PC-3 (cell line): ENCODE results near the gene ECEL1. TPM values are rescaled to one million over a fixed set of nuclear protein-coding genes. Genes with fewer than 3 reads are reported as not detected.

Experiments used
- ATAC-seq: fragments of 200-7000 bp; cut with Tn5 transposase; 2 replicates; pipeline ENCODE4 v1.9.1; 2020; ENCODE audit warnings: mild to moderate bottlenecking, moderate library complexity
- BruUV-seq: library from RNA; stranded (reverse); fragments of 400-500 nt; replicated peaks from 2 replicates; lab custom pipeline; 2021; lab: Mats Ljungman, UMichigan
- CTCF ChIA-PET: fragments of 300-600 bp; sonication (Branson Sonifier 250); formaldehyde crosslinking; loops from one replicate; lab custom pipeline; 2022; ENCODE audit warnings: antibody characterized with exemption; lab: Charles Lee
- POLR2A ChIA-PET: fragments of 300-600 bp; sonication (Branson Sonifier 250); formaldehyde crosslinking; loops from one replicate; lab custom pipeline; 2022; ENCODE audit warnings: antibody characterized with exemption; ENCODE audit not compliant: unreplicated experiment; lab: Charles Lee
- DNase-seq: peaks from one replicate; pipeline ENCODE4 v3.0.0-alpha.2; 2015
- H2AFZ ChIP-seq: fragments of 300-600 bp; sonication (generic); 2 replicates; pipeline ENCODE4 v1.6.0; 2016; ENCODE audit warnings: antibody characterized with exemption, low read length
- H3F3A ChIP-seq: fragments of 300-600 bp; sonication (generic); one replicate; pipeline ENCODE4 v1.6.0; 2017; ENCODE audit warnings: antibody characterized with exemption, low read length, control low read depth, mild to moderate bottlenecking; ENCODE audit not compliant: unreplicated experiment
- H3K27ac ChIP-seq: fragments of 300-600 bp; sonication (generic); 2 replicates; pipeline ENCODE4 v1.5.1; 2016; ENCODE audit warnings: mild to moderate bottlenecking, low read length
- H3K27me3 ChIP-seq: fragments of 300-600 bp; sonication (generic); 2 replicates; pipeline ENCODE4 v1.6.1; 2016; ENCODE audit warnings: low read length, mixed read lengths
- H3K36me3 ChIP-seq: fragments of 300-600 bp; sonication (generic); 2 replicates; pipeline ENCODE4 v1.6.1; 2016; ENCODE audit warnings: low read depth, mixed run types, low read length, mixed read lengths
- H3K4me1 ChIP-seq: fragments of 300-600 bp; sonication (generic); 2 replicates; pipeline ENCODE4 v1.5.1; 2016; ENCODE audit warnings: low read length; ENCODE audit not compliant: insufficient read depth
- H3K4me2 ChIP-seq: fragments of 300-600 bp; sonication (generic); 2 replicates; pipeline ENCODE4 v1.6.0; 2016; ENCODE audit warnings: low read length
- H3K4me3 ChIP-seq: fragments of 300-600 bp; sonication (generic); 2 replicates; pipeline ENCODE4 v1.5.1; 2016; ENCODE audit warnings: mild to moderate bottlenecking, low read length, mixed read lengths
- H3K79me2 ChIP-seq: fragments of 300-600 bp; sonication (generic); 2 replicates; pipeline ENCODE4 v1.6.1; 2017; ENCODE audit warnings: low read length, mixed read lengths
- H3K9ac ChIP-seq: fragments of 300-600 bp; sonication (generic); 2 replicates; pipeline ENCODE4 v1.6.0; 2016; ENCODE audit warnings: mild to moderate bottlenecking, low read length
- H3K9me2 ChIP-seq: fragments of 300-600 bp; sonication (generic); replicated peaks from 2 replicates; pipeline ENCODE4 v1.6.1; 2016; ENCODE audit warnings: mixed run types, low read length, mixed read lengths
- H3K9me3 ChIP-seq: fragments of 300-600 bp; sonication (generic); 2 replicates; pipeline ENCODE4 v1.6.1; 2016; ENCODE audit warnings: low read length, mixed read lengths
- H4K20me1 ChIP-seq: fragments of 300-600 bp; sonication (generic); 2 replicates; pipeline ENCODE4 v1.6.1; 2016; ENCODE audit warnings: low read length, mixed read lengths
- CTCF ChIP-seq: fragments of 300-600 bp; sonication (generic); conservative IDR thresholded peaks from 2 replicates; pipeline ENCODE4 v1.5.1; 2017; ENCODE audit warnings: antibody characterized with exemption, low read depth, mild to moderate bottlenecking, low read length
- EZH2 ChIP-seq: fragments of 300-600 bp; sonication (generic); IDR thresholded peaks from one replicate; pipeline ENCODE4 v1.6.1; 2017; ENCODE audit warnings: antibody characterized with exemption, mild to moderate bottlenecking, low read length; ENCODE audit not compliant: unreplicated experiment
- EZH2phosphoT487 ChIP-seq: fragments of 300-600 bp; sonication (generic); IDR thresholded peaks from 2 replicates; pipeline ENCODE4 v1.6.1; 2018; ENCODE audit warnings: mild to moderate bottlenecking, antibody characterized with exemption, low read length, borderline replicate concordance
- intact Hi-C: fragments of 100-400 bp; cut with micrococcal nuclease; formaldehyde crosslinking; loops from 2 replicates; pipeline ENCODE4 v1.9.0; 2023
- total RNA-seq: library from RNA; depleted of rRNA; stranded (reverse); fragments of >200 nt; gene quantifications from 2 replicates; pipeline ENCODE4 v1.2.3, GENCODE V29; 2014

The ECEL1 gene
- total RNA-seq, 1 experiment from 2014 or later: not detected

- no peak for ATAC-seq
- CTCF ChIA-PET: no interaction called here
Observed at GRCh38 chr2:232494542-232494941, 6.9 kb upstream of the ECEL1 start.

GRCh38 chr2:232493701-232494474 is 6.3 kb upstream of the ECEL1 start:
- POLR2A ChIA-PET: no interaction called here
- ATAC-seq (no peak), DNase-seq (no peak)
- BruUV-seq: no TSS peak
- Histone ChIP-seq H3K27ac (no peak overlapping the region), H3F3A (no peaks in the 10 kb centered on the region), H3K27me3 (no peaks in the 10 kb centered on the region), H3K4me3 (no peak overlapping the region), H3K4me2 (no peak overlapping the region), H3K9ac (no peak overlapping the region), H3K4me1 (no peaks in the 10 kb centered on the region), H3K36me3 (no peaks in the 10 kb centered on the region), H2AFZ (no peak overlapping the region), H3K9me3 (no peaks in the 10 kb centered on the region), H4K20me1 (no peaks in the 10 kb centered on the region), H3K9me2 (no peaks in the 10 kb centered on the region), H3K79me2 (no peaks in the 10 kb centered on the region)
- intact Hi-C loops: no loop called here
- CTCF ChIA-PET: no interaction called here
- TF ChIP-seq CTCF (no peak), EZH2phosphoT487 (no peak), EZH2 (no peak)

More at GRCh38 chr2:232494542-232494941, 6.9 kb upstream of the ECEL1 start:
- no peaks in the 10 kb centered on the region for H3K27me3 ChIP-seq
- POLR2A ChIA-PET: no interaction called here
- intact Hi-C loops: no loop called here
- BruUV-seq: no TSS peak
- no peak overlapping the region for H3K4me2 ChIP-seq
- H3K4me1 ChIP-seq: no peaks in the 10 kb centered on the region
- H3K9me2 ChIP-seq: no peaks in the 10 kb centered on the region
- no peak for DNase-seq
- no peaks in the 10 kb centered on the region for H3K9me3 ChIP-seq
- no peaks in the 10 kb centered on the region for H3K79me2 ChIP-seq
- H2AFZ ChIP-seq: no peak overlapping the region
- H3K36me3 ChIP-seq: no peaks in the 10 kb centered on the region
- no peak overlapping the region for H3K9ac ChIP-seq
- H3F3A ChIP-seq: no peaks in the 10 kb centered on the region
- H3K4me3 ChIP-seq: no peak overlapping the region
- no peaks in the 10 kb centered on the region for H4K20me1 ChIP-seq
- H3K27ac ChIP-seq: no peak overlapping the region
- TF ChIP-seq EZH2 (no peak), EZH2phosphoT487 (no peak), CTCF (no peak)

GRCh38 chr2:232492963-232493700 is 5.5 kb upstream of the ECEL1 start:
- CTCF ChIA-PET: no interaction called here
- POLR2A ChIA-PET: no interaction called here

More at GRCh38 chr2:232492963-232493700, 5.5 kb upstream of the ECEL1 start:
- no peak overlapping the region for H3K9ac ChIP-seq
- H3K9me3 ChIP-seq: no peaks in the 10 kb centered on the region
- H3K79me2 ChIP-seq: no peaks in the 10 kb centered on the region
- no peak overlapping the region for H3K4me2 ChIP-seq
- intact Hi-C loops: no loop called here
- DNase-seq: no peak
- no peaks in the 10 kb centered on the region for H3K36me3 ChIP-seq
- H4K20me1 ChIP-seq: no peaks in the 10 kb centered on the region
- no peaks in the 10 kb centered on the region for H3F3A ChIP-seq
- no peak overlapping the region for H3K4me3 ChIP-seq
- no peak for ATAC-seq
- no peaks in the 10 kb centered on the region for H3K9me2 ChIP-seq
- BruUV-seq: no TSS peak
- no peak overlapping the region for H2AFZ ChIP-seq
- H3K27me3 ChIP-seq: no peaks in the 10 kb centered on the region
- no peaks in the 10 kb centered on the region for H3K4me1 ChIP-seq
- TF ChIP-seq EZH2: no peak
- H3K27ac ChIP-seq: no peak overlapping the region
